Measurements from ENCODE around the gene SCN5A.
"Not testable (repeated sequence)": the region's sequence is repeated elsewhere in the genome, so short reads cannot be mapped to it uniquely, and the experiment has no call there.

Gene SCN5A

DNA sequence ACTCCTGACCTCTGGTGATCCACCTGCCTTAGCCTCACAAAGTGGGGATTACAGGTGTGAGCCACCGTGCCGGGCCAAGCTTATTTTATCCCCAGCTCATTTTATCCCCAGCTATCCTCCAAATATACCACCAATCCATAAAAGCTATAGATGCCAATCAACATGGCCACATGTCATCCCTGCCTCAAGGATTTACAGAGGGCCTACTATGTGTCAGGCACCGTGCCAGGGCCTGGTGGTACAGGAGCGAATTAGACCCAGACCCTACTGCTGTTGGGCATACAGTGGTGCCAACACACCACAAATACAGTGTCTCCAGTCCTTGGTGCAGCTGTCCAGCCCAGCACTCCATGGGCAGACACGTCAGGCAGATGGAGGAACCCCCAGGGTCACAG lies 73.4 kb downstream of the SCN5A start:
- Histone ChIP-seq H3K4me1 (ENCODE audit: control insufficient read depth, insufficient read depth, low read length) (no peaks in the 10 kb centered on the region), H3K36me3 (ENCODE audit: control insufficient read depth, insufficient read depth, low read length, severe bottlenecking) (no peaks in the 10 kb centered on the region), H3K27me3 (replicated peaks; ENCODE audit: control insufficient read depth, insufficient read depth, low read length) (peaks cover 14% of the 10 kb centered on the region), H3K9ac (ENCODE audit: low read length) (no peak overlapping the region), H3K4me3 (ENCODE audit: low read length) (no peak overlapping the region), H3K9me3 (ENCODE audit: control insufficient read depth, low read length) (peaks cover 5% of the 10 kb centered on the region)
- no peak for DNase-seq (ENCODE audit: low read depth)

DNA sequence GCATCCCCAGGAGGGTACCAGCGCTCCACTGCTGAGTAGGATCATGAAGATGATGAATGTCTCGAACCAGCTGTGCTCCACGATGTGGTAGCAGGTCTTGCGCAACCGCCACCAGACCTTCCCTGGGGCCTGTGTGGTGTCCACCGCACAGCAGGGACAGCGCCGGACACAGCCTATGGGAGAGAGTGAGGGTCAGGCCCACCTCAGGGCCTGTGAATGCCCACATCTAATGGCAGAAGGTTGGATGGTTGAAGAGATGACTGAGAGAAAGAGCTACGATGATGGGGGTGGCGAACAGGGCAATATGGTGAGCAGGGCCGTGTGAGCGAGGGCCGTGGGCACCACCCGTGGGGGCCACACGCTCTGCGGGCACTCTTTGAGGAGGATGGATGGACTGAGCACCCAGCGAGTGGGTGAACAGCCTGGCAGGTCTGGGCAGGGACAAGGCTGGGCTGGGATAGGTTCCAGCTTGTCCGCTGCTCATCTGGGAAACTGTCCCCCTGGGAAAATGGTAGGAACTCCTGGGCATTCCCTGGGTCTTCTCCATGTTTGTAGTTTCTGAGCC lies 74.1 kb downstream of the SCN5A start:
- Histone ChIP-seq H3K27me3 (replicated peaks; ENCODE audit: control insufficient read depth, insufficient read depth, low read length) (peaks cover 14% of the 10 kb centered on the region), H3K4me3 (ENCODE audit: low read length) (no peak overlapping the region), H3K9ac (ENCODE audit: low read length) (no peak overlapping the region), H3K4me1 (ENCODE audit: control insufficient read depth, insufficient read depth, low read length) (no peaks in the 10 kb centered on the region), H3K36me3 (ENCODE audit: control insufficient read depth, insufficient read depth, low read length, severe bottlenecking) (no peaks in the 10 kb centered on the region), H3K9me3 (ENCODE audit: control insufficient read depth, low read length) (peaks cover 5% of the 10 kb centered on the region)
- no peak for DNase-seq (ENCODE audit: low read depth)

- no peak for DNase-seq (ENCODE audit: low read depth)
- Histone ChIP-seq H3K9ac (ENCODE audit: low read length) (no peak overlapping the region), H3K4me3 (ENCODE audit: low read length) (no peak overlapping the region), H3K27me3 (replicated peaks; ENCODE audit: control insufficient read depth, insufficient read depth, low read length) (peaks cover 14% of the 10 kb centered on the region), H3K36me3 (ENCODE audit: control insufficient read depth, insufficient read depth, low read length, severe bottlenecking) (no peaks in the 10 kb centered on the region), H3K9me3 (ENCODE audit: control insufficient read depth, low read length) (peaks cover 5% of the 10 kb centered on the region), H3K4me1 (ENCODE audit: control insufficient read depth, insufficient read depth, low read length) (no peaks in the 10 kb centered on the region)
Observed at GRCh38 chr3:38574411-38575278, 74.8 kb downstream of the SCN5A start.

- H3K9me3 ChIP-seq (ENCODE audit: control insufficient read depth, low read length): peaks cover 5% of the 10 kb centered on the region
- DNase-seq (ENCODE audit: low read depth): no peak
- H3K9ac ChIP-seq (ENCODE audit: low read length): no peak overlapping the region
- peaks cover 11% of the 10 kb centered on the region for H3K27me3 ChIP-seq (replicated peaks; ENCODE audit: control insufficient read depth, insufficient read depth, low read length)
- no peaks in the 10 kb centered on the region for H3K36me3 ChIP-seq (ENCODE audit: control insufficient read depth, insufficient read depth, low read length, severe bottlenecking)
- no peak overlapping the region for H3K4me3 ChIP-seq (ENCODE audit: low read length)
- H3K4me1 ChIP-seq (ENCODE audit: control insufficient read depth, insufficient read depth, low read length): no peaks in the 10 kb centered on the region
Observed at GRCh38 chr3:38573556-38573955, 75.9 kb downstream of the SCN5A start.

DNA sequence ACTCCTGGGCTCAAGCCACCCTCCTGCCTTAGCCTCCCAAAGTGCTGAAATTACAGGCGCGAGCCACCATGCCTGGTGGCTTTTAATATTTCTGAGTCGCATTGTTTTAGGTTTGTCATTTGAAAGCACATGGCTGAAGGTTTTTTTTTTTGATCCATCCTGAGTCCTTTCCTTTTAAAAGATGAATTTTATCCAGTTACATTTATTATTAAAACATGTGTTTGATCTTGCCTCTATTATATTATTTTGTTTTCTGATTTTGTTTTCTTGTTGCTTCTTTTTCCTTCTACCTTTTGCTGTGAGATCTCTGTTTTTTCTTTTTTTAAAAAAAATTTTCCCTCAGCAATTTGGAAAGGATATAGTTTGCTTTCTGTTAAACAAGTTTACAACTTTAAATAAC lies 76.4 kb downstream of the SCN5A start:
- Histone ChIP-seq H3K4me3 (ENCODE audit: low read length) (no peak overlapping the region), H3K36me3 (ENCODE audit: control insufficient read depth, insufficient read depth, low read length, severe bottlenecking) (no peaks in the 10 kb centered on the region), H3K27me3 (replicated peaks; ENCODE audit: control insufficient read depth, insufficient read depth, low read length) (peaks cover 7% of the 10 kb centered on the region), H3K9me3 (ENCODE audit: control insufficient read depth, low read length) (peaks cover 5% of the 10 kb centered on the region), H3K4me1 (ENCODE audit: control insufficient read depth, insufficient read depth, low read length) (no peaks in the 10 kb centered on the region), H3K9ac (ENCODE audit: low read length) (no peak overlapping the region)
- DNase-seq (ENCODE audit: low read depth): no peak

DNA sequence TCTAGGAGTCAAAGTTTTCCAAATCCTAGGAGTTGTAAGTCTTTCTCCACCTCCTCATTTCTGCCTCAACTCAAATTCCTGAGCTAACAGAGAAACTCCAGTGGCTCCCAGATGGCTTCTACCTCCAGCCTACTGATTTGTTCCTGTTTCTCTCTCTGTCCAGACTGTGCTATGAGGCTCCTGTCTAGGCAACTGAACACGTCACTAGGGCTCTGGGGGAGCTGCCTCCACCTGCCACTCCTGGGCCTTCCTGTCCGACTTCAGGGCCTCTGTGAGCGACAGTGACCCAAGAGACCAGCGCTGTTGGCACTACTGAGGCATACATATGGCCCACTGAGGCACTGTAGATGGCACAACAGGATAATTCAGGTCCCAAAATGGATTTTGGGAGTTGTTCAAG lies 82.0 kb downstream of the SCN5A start:
- Histone ChIP-seq H3K9ac (ENCODE audit: low read length) (no peak overlapping the region), H3K4me1 (ENCODE audit: control insufficient read depth, insufficient read depth, low read length) (no peaks in the 10 kb centered on the region), H3K36me3 (ENCODE audit: control insufficient read depth, insufficient read depth, low read length, severe bottlenecking) (no peaks in the 10 kb centered on the region), H3K4me3 (ENCODE audit: low read length) (no peak overlapping the region), H3K27me3 (replicated peaks; ENCODE audit: control insufficient read depth, insufficient read depth, low read length) (no peaks in the 10 kb centered on the region), H3K9me3 (ENCODE audit: control insufficient read depth, low read length) (no peaks in the 10 kb centered on the region)
- no peak for DNase-seq (ENCODE audit: low read depth)

DNA sequence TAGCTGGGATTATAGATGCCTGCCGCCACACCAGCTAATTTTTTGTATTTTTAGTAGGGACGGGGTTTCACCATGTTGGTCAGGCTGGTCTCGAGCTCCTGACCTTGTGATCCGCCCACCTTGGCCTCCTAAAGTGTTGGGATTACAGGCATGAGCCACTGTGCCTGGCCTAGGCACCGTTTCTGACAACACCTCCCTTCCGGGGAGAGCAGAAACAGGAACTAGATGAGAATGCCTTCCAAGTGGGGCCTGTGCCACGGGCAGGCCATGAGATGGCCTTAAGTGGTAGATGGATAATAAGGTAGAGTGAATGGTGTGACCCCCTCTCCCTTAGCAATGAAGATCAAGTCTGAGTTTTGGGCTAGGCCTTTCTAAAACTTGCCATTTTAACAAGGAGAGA lies 82.7 kb downstream of the SCN5A start:
- H3K27me3 ChIP-seq (replicated peaks; ENCODE audit: control insufficient read depth, insufficient read depth, low read length); H3K4me3 ChIP-seq (ENCODE audit: low read length); H3K36me3 ChIP-seq (ENCODE audit: control insufficient read depth, insufficient read depth, low read length, severe bottlenecking); H3K9ac ChIP-seq (ENCODE audit: low read length); DNase-seq (ENCODE audit: low read depth); H3K4me1 ChIP-seq (ENCODE audit: control insufficient read depth, insufficient read depth, low read length); H3K9me3 ChIP-seq (ENCODE audit: control insufficient read depth, low read length): not testable (repeated sequence)

DNA sequence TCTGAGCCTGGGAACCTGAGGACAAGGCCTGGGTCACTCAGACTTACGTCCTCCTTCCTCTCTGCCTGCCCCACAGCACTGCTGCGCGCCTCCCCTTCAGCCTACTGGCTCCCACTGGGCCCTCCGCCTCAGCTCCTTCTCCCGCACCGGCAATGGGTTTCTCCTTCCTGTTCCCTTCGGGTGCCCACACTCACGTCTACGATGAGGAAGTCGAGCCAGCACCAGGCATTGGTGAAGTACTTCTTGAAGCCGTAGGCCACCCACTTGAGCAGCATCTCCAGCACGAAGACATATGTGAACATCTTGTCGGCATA lies 83.3 kb downstream of the SCN5A start:
- Histone ChIP-seq H3K27me3 (replicated peaks; ENCODE audit: control insufficient read depth, insufficient read depth, low read length) (no peaks in the 10 kb centered on the region), H3K9me3 (ENCODE audit: control insufficient read depth, low read length) (no peaks in the 10 kb centered on the region), H3K36me3 (ENCODE audit: control insufficient read depth, insufficient read depth, low read length, severe bottlenecking) (no peaks in the 10 kb centered on the region), H3K4me3 (ENCODE audit: low read length) (no peak overlapping the region), H3K4me1 (ENCODE audit: control insufficient read depth, insufficient read depth, low read length) (no peaks in the 10 kb centered on the region), H3K9ac (ENCODE audit: low read length) (no peak overlapping the region)
- no peak for DNase-seq (ENCODE audit: low read depth)

DNA sequence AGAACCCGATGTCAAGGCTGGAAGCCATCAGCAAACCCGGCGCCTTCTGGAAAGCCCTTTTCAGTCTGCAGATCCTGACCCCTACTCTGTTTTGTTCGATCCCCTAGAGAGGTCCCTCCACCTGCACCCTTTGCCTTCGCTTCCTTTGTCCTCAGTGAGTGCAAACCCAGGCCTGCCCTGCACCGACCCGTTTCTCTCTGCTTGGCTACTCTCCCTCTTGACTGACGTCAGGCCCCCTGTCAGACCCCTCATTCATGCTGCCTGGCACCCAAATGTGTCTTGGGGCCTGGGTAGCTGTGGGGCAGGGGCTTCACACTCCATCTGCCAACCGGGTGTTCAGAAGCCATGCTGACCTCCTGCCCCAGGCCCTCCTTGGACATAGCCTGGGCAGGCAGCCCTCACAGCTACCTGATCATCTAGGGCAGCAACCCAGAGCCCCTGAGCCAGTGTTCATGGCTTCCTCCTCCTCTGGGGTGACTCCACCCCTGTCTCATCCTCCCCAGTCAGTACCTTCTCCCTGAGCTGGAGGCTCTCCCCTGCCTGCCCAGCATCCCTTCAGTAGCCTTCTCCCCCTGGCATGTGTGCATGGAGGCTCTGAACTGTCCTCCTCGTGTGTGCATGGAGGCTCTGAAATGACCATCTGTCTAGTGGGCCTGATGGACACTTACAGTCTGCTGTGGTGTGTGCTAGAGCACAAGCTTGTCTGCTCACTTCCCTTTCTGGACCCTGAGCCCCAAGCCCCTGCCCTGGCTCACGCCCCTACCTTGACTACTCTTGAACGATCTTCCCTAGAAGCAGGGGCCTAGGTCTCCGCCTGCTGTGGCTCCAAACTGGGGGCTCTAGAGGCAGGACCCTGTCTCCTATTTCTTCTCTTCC lies 83.9 kb downstream of the SCN5A start:
- no peaks in the 10 kb centered on the region for H3K9me3 ChIP-seq (ENCODE audit: control insufficient read depth, low read length)
- no peak overlapping the region for H3K9ac ChIP-seq (ENCODE audit: low read length)
- no peak overlapping the region for H3K4me3 ChIP-seq (ENCODE audit: low read length)
- no peak for DNase-seq (ENCODE audit: low read depth)
- H3K4me1 ChIP-seq (ENCODE audit: control insufficient read depth, insufficient read depth, low read length): no peaks in the 10 kb centered on the region
- no peaks in the 10 kb centered on the region for H3K36me3 ChIP-seq (ENCODE audit: control insufficient read depth, insufficient read depth, low read length, severe bottlenecking)
- peaks cover 3% of the 10 kb centered on the region for H3K27me3 ChIP-seq (replicated peaks; ENCODE audit: control insufficient read depth, insufficient read depth, low read length)

- DNase-seq (ENCODE audit: low read depth): no peak
- no peak overlapping the region for H3K9ac ChIP-seq (ENCODE audit: low read length)
- H3K36me3 ChIP-seq (ENCODE audit: control insufficient read depth, insufficient read depth, low read length, severe bottlenecking): no peaks in the 10 kb centered on the region
- H3K9me3 ChIP-seq (ENCODE audit: control insufficient read depth, low read length): no peaks in the 10 kb centered on the region
- H3K27me3 ChIP-seq (replicated peaks; ENCODE audit: control insufficient read depth, insufficient read depth, low read length): peaks cover 10% of the 10 kb centered on the region
- no peaks in the 10 kb centered on the region for H3K4me1 ChIP-seq (ENCODE audit: control insufficient read depth, insufficient read depth, low read length)
- no peak overlapping the region for H3K4me3 ChIP-seq (ENCODE audit: low read length)
Observed at GRCh38 chr3:38564631-38565338, 84.7 kb downstream of the SCN5A start.

- Histone ChIP-seq H3K4me3 (ENCODE audit: low read length) (no peak overlapping the region), H3K4me1 (ENCODE audit: control insufficient read depth, insufficient read depth, low read length) (no peaks in the 10 kb centered on the region), H3K36me3 (ENCODE audit: control insufficient read depth, insufficient read depth, low read length, severe bottlenecking) (no peaks in the 10 kb centered on the region), H3K9ac (ENCODE audit: low read length) (no peak overlapping the region), H3K9me3 (ENCODE audit: control insufficient read depth, low read length) (no peaks in the 10 kb centered on the region), H3K27me3 (replicated peaks; ENCODE audit: control insufficient read depth, insufficient read depth, low read length) (peaks cover 10% of the 10 kb centered on the region)
- no peak for DNase-seq (ENCODE audit: low read depth)
Observed at GRCh38 chr3:38563886-38564270, 85.6 kb downstream of the SCN5A start.

All from adipocyte (in vitro differentiated cells).